Measurements from ENCODE around the gene HMG20A. TPM values are rescaled to one million over a fixed set of nuclear protein-coding genes. Genes with fewer than 3 reads are reported as not detected.

Gene HMG20A
- polyA plus RNA-seq, 4 donors = 59.4 to 72.3 (median 68.2) TPM

GRCh38 chr15:77513226-77513625, 92.5 kb downstream of the HMG20A start:
- DNase-seq (ENCODE audit: low read depth in 4 of 4, low spot score in 2 of 4) = no peak

DNA sequence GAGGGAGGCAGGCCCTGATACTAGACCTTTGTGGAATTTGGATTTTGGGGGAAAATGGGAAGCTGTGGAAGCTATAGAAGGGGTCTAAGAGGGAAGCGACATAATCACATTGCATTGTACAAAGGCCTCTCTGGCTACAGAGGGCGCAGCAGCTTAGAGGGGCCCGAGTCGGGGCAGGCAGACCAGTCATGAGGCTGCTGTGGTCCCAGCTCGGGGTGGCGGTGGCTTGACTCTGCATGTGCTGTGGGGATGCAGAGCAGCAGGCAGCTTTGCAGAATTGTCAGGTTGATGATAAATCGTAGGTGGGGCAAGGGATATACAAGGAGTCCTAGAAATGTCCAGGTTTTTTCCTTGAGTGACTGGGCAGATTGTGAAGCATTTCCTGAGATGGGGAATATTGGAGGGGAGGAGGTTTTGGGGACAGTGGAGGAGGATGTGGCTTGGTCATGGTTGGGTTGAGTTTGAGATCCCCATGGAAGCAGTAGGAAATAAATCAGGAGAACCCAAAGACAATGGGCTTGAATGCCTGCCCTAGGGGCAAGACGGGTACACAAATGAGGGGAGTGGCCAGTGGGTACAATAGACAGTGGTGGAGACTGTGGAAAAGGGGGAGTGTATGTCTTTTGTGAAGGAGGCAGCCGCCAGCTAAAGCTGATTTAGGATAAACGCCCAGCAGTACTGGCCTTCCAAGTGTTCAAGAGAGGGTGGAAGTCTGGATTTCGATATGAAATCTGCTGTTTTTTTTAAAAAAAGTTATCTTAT, 94.1 kb downstream of the HMG20A start:
- no peak for DNase-seq (ENCODE audit: low read depth in 4 of 4, low spot score in 2 of 4)

DNA sequence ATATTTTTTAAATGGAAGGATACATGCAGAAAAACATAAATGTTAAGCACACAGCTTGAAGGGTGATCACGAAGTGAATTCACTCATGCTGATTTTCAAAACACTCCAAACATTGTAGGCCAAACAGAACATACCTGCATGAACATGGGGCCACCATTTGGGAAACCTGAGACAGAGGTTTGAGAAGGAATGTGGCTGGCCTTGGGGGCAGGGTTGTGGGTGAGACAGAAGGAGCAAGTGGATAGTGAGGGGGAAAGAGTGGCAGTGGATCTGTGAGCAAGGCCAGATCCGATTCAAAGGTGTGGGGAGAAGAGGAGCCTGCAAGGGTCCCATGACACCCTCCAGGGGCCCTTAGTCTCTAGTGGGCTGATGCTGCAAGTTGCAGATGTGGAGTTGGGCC, 94.9 kb downstream of the HMG20A start:
- DNase-seq (ENCODE audit: low read depth in 4 of 4, low spot score in 2 of 4) = no peak

GRCh38 chr15:77516076-77516475, 95.4 kb downstream of the HMG20A start:
- DNase-seq (ENCODE audit: low read depth in 4 of 4, low spot score in 2 of 4) = no peak

GRCh38 chr15:77516786-77517185, 96.1 kb downstream of the HMG20A start:
- DNase-seq (ENCODE audit: low read depth in 4 of 4, low spot score in 2 of 4) = no peak

DNA sequence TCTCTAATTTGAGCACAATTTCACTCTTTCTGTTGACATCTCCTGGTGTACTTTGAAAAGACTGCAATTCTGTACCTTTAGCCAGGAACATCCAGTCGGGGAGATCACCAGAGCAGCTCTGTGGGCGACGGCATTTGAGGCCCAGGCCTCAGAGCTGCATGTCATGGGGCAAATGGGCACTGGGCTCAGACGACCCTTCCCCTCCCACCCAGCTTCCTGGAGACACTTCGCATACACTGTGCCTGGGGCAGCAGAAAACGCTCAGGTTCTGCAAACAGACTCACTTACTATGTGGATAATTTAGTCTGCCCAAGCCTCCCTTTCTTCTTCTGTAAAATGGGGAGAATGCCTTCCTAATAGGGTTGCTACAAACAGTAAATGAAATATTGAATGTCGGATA, 96.9 kb downstream of the HMG20A start:
- no peak for DNase-seq (ENCODE audit: low read depth in 4 of 4, low spot score in 2 of 4)

DNA sequence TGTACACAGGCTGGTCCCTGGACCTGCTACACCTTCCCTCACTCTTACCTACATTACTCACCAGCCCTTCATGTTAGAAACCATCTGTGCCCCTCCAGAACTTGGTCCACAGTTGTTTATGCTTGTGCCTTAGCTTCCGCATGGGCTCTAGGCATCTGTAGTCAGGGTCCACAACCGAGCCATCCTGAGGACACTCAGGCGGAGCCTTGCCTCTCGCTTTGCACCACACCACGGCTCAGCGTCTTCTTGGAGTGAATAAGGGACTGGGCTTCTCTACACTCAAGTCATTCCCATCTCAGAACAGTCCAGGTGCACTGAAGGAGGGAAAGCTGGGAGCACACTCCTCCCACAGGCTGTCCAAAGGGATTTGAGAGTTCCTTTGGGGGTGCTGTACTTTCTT, 97.8 kb downstream of the HMG20A start:
- no peak for DNase-seq (ENCODE audit: low read depth in 4 of 4, low spot score in 2 of 4)

GRCh38 chr15:77519540-77519939, 98.9 kb downstream of the HMG20A start:
- no peak for DNase-seq (ENCODE audit: low read depth in 4 of 4, low spot score in 2 of 4)

DNA sequence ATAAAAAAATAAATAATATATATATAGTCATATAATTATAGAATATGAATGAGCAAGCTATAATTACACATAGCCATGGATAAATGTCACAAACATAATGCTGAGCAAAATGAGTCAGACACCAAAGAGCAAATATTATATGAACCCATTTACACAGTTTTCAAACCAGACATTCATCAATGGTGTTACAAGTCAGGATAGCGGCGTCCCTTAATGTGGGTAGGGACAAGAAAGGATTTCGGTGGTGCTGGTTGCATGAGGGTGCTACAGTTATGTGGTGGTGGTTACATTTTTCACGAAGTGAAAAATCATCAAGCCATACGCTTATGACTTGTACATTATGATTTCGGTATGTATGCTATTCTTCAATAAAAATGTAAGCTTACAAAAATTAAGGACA, 100.5 kb downstream of the HMG20A start:
- DNase-seq (ENCODE audit: low read depth in 4 of 4, low spot score in 2 of 4) = no peak

DNA sequence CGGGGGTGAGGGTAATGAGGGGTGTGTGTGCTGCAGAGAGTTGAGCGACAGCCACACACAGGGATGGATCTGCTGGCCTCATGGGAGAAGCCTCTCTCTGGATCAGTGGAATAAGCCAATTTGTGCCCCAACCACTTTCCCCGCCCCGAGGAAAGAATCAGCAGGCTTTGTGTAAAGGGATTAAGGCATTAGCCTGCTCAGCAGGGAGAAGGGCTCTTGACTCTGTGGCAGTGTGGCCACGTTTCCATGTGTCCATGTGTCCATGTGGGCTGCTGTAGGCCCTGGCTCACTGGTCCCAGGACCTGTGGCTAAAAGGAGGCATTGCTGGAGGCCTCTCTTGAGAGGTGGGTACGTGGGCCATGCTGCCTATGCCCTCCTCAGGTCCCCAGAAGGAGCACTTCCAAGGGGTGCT, 104.7 kb downstream of the HMG20A start:
- DNase-seq (ENCODE audit: low read depth in 4 of 4, low spot score in 2 of 4) = no peak

- no peak for DNase-seq (ENCODE audit: low read depth in 4 of 4, low spot score in 2 of 4)
Measured at GRCh38 chr15:77525907-77526594, 105.4 kb downstream of the HMG20A start.

- DNase-seq (ENCODE audit: low read depth in 4 of 4, low spot score in 2 of 4) = no peak
Measured at GRCh38 chr15:77526595-77527163, 106.0 kb downstream of the HMG20A start.

DNA sequence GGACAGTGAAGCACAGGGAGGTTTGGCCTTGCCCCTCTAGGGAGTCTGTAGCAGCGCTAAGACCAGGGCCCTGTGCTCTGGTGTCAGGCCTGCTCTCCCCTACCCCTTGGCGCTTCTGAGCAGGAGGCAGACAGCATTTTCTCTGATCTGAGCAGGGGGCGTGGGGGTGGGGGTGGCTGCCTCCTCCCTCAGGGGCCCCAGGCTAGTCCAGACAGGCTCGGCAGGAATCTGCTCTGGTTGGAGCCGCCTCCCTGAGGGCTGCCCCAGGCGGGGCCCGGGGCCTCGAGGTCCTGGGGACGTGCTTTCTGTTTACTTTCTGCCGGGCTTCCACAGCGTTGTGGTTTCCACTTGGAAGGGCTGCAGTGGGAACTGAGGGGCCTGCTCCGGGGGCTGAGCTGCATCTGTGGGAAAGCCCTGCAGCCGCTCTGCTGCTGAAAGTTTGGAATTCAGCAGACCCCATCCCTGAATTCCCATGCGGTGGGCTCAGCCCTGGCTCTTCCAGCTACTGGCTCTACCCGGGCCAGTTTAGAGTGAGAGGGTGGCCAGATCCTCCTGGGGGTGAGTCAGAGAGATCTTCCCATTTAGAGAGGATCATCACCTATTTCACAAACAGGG, 106.6 kb downstream of the HMG20A start:
- no peak for DNase-seq (ENCODE audit: low read depth in 4 of 4, low spot score in 2 of 4)

DNA sequence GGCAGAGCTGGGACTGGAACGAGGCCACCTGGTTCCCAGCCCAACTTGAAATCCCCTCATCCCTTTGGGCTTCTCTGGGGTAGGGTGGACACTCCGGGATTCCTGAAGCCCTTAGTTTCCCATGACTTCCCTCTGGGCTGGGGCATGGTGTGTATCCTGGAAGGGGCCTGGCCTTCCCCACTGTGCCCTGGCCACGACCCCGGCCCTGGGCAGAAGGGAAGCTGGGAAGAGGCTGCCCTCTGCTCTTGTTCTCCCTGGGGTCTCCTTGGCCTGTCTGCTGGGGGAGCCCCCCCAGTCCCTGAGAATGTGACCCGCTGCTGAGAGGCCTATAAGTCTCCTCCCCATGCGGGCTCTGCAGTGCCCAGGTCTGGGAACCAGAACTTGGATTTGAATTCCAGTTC, 107.1 kb downstream of the HMG20A start:
- no peak for DNase-seq (ENCODE audit: low read depth in 4 of 4, low spot score in 2 of 4)

GRCh38 chr15:77528290-77528967, 107.7 kb downstream of the HMG20A start:
- DNase-seq (ENCODE audit: low read depth in 4 of 4, low spot score in 2 of 4) = no peak

- no peak for DNase-seq (ENCODE audit: low read depth in 4 of 4, low spot score in 2 of 4)
Measured at GRCh38 chr15:77528968-77529319, 108.3 kb downstream of the HMG20A start.

DNA sequence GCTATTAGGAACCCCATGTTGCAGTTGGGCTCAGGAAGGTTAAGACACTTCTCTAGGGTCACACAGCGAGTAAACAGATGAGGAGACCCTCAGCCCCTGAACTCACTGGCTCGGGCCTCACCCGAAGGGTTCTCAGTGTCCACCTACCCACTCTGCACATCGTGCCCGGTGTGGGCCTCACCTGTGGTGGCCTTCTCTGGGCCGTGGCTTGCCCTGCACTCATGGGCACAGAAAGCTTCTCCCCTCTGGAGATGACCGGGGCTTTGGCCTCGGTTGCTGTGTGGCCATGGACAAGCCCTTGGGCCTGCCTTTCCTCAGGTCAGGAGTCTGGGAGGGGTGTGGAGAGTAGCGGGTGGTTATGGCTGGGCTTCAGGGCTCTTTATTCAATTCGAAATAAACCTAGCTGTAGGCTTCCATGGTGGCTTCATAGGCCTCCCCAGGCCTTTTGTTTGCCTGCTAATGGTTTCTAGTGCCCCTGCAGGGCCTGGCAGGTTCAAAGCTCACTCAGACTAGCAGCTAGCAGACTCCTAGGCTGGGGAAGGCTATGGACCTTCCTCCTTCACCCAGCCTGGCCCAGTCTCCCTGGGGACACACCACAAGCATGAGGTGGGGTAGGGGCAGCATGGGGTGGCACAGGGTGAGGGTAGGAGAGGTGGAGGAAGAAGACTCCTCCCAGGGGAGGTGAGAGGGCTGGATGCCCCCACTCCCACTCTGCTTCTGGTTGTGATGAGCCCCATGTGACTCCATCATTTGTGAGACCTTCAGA, 108.9 kb downstream of the HMG20A start:
- no peak for DNase-seq (ENCODE audit: low read depth in 4 of 4, low spot score in 2 of 4)

DNA sequence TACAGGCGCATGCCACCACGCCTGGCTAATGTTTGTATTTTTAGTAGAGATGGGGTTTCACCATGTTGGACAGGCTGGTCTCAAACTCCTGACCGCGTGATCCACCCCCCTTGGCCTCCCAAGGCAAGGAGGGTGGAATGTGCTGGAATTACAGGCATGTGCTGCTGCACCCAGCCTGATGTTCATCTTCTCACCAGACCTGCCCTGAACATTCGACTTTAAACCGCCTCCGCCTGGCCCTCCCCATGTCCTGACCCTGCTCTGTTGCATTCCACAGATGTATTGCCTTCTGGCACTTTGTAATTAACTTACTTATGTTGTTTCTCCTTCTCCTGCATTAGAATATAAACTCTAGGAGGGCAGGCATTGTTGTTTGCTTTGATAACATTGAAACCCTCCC, 109.9 kb downstream of the HMG20A start:
- no peak for DNase-seq (ENCODE audit: low read depth in 4 of 4, low spot score in 2 of 4)

GRCh38 chr15:77531191-77532000, 110.7 kb downstream of the HMG20A start:
- no peak for DNase-seq (ENCODE audit: low read depth in 4 of 4, low spot score in 2 of 4)
